HCT116 (cell line): ENCODE measurements around the gene TMEM238L. TPM values are rescaled to one million over a fixed set of nuclear protein-coding genes. Genes with fewer than 3 reads are reported as not detected.

Experiments
- ATAC-seq: fragments of 200-7000 bp; cut with Tn5 transposase; 2 replicates; pipeline ENCODE4 v1.9.1; 2020; ENCODE audit warnings: mild to moderate bottlenecking, moderate library complexity
- BruUV-seq: library from RNA; stranded (reverse); fragments of 400-500 nt; replicated peaks from 2 replicates; lab custom pipeline; 2021; lab: Mats Ljungman, UMichigan
- CTCF ChIA-PET: fragments of 300-600 bp; sonication (Branson Sonifier 250); formaldehyde crosslinking; loops from one replicate; lab custom pipeline; 2021; ENCODE audit warnings: antibody characterized with exemption; lab: Charles Lee
- POLR2A ChIA-PET: fragments of 300-600, 350-600 bp; sonication (Branson Sonifier 250); formaldehyde crosslinking; loops from one replicate; lab custom pipeline; 2021; ENCODE audit warnings: antibody characterized with exemption; lab: Charles Lee
- RAD21 ChIA-PET, 2 experiments: fragments of 300-600 bp; sonication (Branson Sonifier 250); formaldehyde crosslinking; loops; one replicate each; lab custom pipeline; 2023; ENCODE audit warnings: low total read pairs in 2 of 2; ENCODE audit not compliant: uncharacterized antibody in 2 of 2, unreplicated experiment in 2 of 2, low non-redundant PET in 1 of 2; lab: Charles Lee
- DNase-seq: peaks from one replicate; pipeline ENCODE4 v3.0.0-alpha.2; 2010; ENCODE audit warnings: low read depth, low spot score
- H2AFZ ChIP-seq: fragments of 200-600 bp; shearing (Covaris generic), sonication (generic); 2 replicates; pipeline ENCODE4 v1.6.1; 2017; ENCODE audit warnings: low read depth, mixed run types, mixed read lengths, antibody characterized with exemption, low read length; ENCODE audit not compliant: poor library complexity, severe bottlenecking
- H3K27ac ChIP-seq: 2 replicates; pipeline ENCODE4 v1.5.1; 2012; ENCODE audit warnings: low read depth, low read length
- H3K27me3 ChIP-seq: fragments of 200-600 bp; sonication (generic); 2 replicates; pipeline ENCODE4 v1.6.1; 2016; ENCODE audit warnings: mixed run types, low read length, mixed read lengths; ENCODE audit not compliant: insufficient read depth
- H3K36me3 ChIP-seq, 2 experiments: fragments of 200-500 bp in 1 of 2; fragments of 200-600 bp in 1 of 2; sonication (Bioruptor generic) in 1 of 2; sonication (generic) in 1 of 2; 2 replicates each; pipeline versions ENCODE4 v1.5.1 to v1.6.1; 2014 to 2016; ENCODE audit warnings: low read length in 2 of 2, inconsistent platforms in 1 of 2, mixed read lengths in 1 of 2, mixed run types in 1 of 2; ENCODE audit not compliant: insufficient read depth in 2 of 2, control insufficient read depth in 1 of 2
- H3K4me1 ChIP-seq, 2 experiments: fragments of 200-600 bp in 1 of 2; sonication (generic) in 1 of 2; 2 replicates each; pipeline versions ENCODE4 v1.5.1 to v1.6.1; 2012 to 2017; ENCODE audit warnings: low read length in 2 of 2, inconsistent platforms in 1 of 2, mild to moderate bottlenecking in 1 of 2, mixed read lengths in 1 of 2, mixed run types in 1 of 2, moderate library complexity in 1 of 2; ENCODE audit not compliant: insufficient read depth in 2 of 2, control insufficient read depth in 1 of 2
- H3K4me2 ChIP-seq: fragments of 200-600 bp; sonication (generic); 2 replicates; pipeline ENCODE4 v1.6.1; 2017; ENCODE audit warnings: mixed run types, low read length, mixed read lengths
- H3K4me3 ChIP-seq, 2 experiments: fragments of 200-600 bp in 1 of 2; sonication (generic) in 1 of 2; replicated peaks in 1 of 2; 2 replicates each; pipeline ENCODE4 v1.5.1; 2011 to 2016; ENCODE audit warnings: low read length in 2 of 2, control low read depth in 1 of 2, low read depth in 1 of 2, mild to moderate bottlenecking in 1 of 2, mixed read lengths in 1 of 2, mixed run types in 1 of 2
- H3K79me2 ChIP-seq: fragments of 200-600 bp; sonication (generic); 2 replicates; pipeline ENCODE4 v1.6.1; 2017; ENCODE audit warnings: mild to moderate bottlenecking, mixed run types, low read length, moderate library complexity, mixed read lengths; ENCODE audit not compliant: insufficient read depth
- H3K9ac ChIP-seq: fragments of 200-600 bp; sonication (generic); 2 replicates; pipeline ENCODE4 v1.6.1; 2016; ENCODE audit warnings: low read length, mixed read lengths
- H3K9me2 ChIP-seq: fragments of 200-600 bp; sonication (generic), shearing (Covaris generic); 2 replicates; pipeline ENCODE4 v1.6.1; 2017; ENCODE audit warnings: mixed run types, mild to moderate bottlenecking, moderate library complexity; ENCODE audit not compliant: insufficient read depth
- H3K9me3 ChIP-seq, 2 experiments: fragments of 200-500 bp in 1 of 2; fragments of 200-600 bp in 1 of 2; sonication (Bioruptor generic) in 1 of 2; sonication (generic) in 1 of 2; 2 replicates each; pipeline ENCODE4 v1.6.1; 2014 to 2017; ENCODE audit warnings: low read length in 2 of 2, mixed read lengths in 2 of 2, inconsistent platforms in 1 of 2, low read depth in 1 of 2, mild to moderate bottlenecking in 1 of 2, mixed run types in 1 of 2, moderate library complexity in 1 of 2; ENCODE audit not compliant: control insufficient read depth in 1 of 2, insufficient read depth in 1 of 2
- H4K20me1 ChIP-seq: fragments of 200-600 bp; sonication (generic), shearing (Covaris generic); 2 replicates; pipeline ENCODE4 v1.6.1; 2017; ENCODE audit warnings: mixed run types, mild to moderate bottlenecking, moderate library complexity; ENCODE audit not compliant: insufficient read depth
- JUND ChIP-seq: IDR thresholded peaks from 2 replicates; pipeline ENCODE4 v1.6.1; 2012
- POLR2A ChIP-seq: IDR thresholded peaks from 2 replicates; pipeline ENCODE4 v1.7.0; 2011; ENCODE audit warnings: borderline replicate concordance; ENCODE audit not compliant: insufficient read depth, insufficient read length; ENCODE audit errors: extremely low read depth
- SRF ChIP-seq: IDR thresholded peaks from 2 replicates; pipeline ENCODE4 v1.6.1; 2012; ENCODE audit warnings: low read depth
- ZFX ChIP-seq: fragments of 450-650 bp; IDR thresholded peaks from 2 replicates; pipeline ENCODE4 v1.6.1; 2017
- intact Hi-C: fragments of 100-400 bp; cut with micrococcal nuclease; formaldehyde crosslinking; loops from 2 replicates; pipeline ENCODE4 v1.10.0; 2022
- total RNA-seq: library from RNA; stranded (reverse); gene quantifications from one replicate; pipeline ENCODE4 v1.2.1, GENCODE V29; 2021; ENCODE audit not compliant: unreplicated experiment
- TF ChIP-seq, protein P1 (sequence below): IDR thresholded peaks from 2 replicates; pipeline ENCODE4 v1.6.1; 2012; ENCODE audit warnings: low read depth
- TF ChIP-seq, protein P2 (sequence below): IDR thresholded peaks from 2 replicates; pipeline ENCODE4 v1.6.1; 2011; ENCODE audit warnings: mild to moderate bottlenecking, low read length, moderate library complexity; ENCODE audit not compliant: insufficient replicate concordance; ENCODE audit errors: extremely low read depth

Gene TMEM238L
- total RNA-seq, 1 experiment from 2014 or later: not detected

DNA sequence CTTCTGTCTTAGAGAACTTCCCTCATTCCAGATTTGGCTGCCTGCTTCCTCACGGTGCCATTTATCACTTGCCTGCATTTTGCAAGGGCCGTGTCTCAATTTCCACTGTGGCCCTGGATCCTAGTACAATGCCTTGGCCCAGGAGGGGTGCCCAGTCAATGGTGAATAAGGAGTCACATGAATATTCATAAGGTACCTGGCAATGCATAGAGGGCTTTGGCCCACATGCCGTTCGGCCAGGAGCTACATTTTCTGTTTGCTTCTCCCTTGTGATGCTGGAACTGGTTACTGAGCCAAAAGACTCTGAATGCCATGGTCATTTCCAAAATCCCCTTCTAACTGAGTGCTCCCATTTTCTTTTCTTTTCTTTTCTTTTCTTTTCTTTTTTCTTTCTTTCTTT is 38.8 kb upstream of the TMEM238L start:
- no peaks in the 10 kb centered on the region for H4K20me1 ChIP-seq
- H3K9me3 ChIP-seq: no peaks in the 10 kb centered on the region
- peaks cover 4% of the 10 kb centered on the region in 2 experiments; a peak in 2 of 4 replicates for H3K4me1 ChIP-seq
- POLR2A ChIA-PET: no interaction called here
- intact Hi-C loops: loop anchor here (5.0 to 10.0 kb wide), 2 partner anchors 210 to 548 kb away; no protein-coding TSS in a partner anchor
- no peak overlapping the region for H3K27ac ChIP-seq
- ATAC-seq (no peak), DNase-seq (no peak)
- CTCF ChIA-PET: interaction anchor here (3.3 kb wide), 1 partner anchor 105 kb away, joined by 31 read pairs; no protein-coding TSS in a partner anchor
- H3K4me3 ChIP-seq: no peak overlapping the region
- no peaks in the 10 kb centered on the region for H3K79me2 ChIP-seq
- no peak for TF ChIP-seq ZFX
- TF ChIP-seq, protein P1, sequence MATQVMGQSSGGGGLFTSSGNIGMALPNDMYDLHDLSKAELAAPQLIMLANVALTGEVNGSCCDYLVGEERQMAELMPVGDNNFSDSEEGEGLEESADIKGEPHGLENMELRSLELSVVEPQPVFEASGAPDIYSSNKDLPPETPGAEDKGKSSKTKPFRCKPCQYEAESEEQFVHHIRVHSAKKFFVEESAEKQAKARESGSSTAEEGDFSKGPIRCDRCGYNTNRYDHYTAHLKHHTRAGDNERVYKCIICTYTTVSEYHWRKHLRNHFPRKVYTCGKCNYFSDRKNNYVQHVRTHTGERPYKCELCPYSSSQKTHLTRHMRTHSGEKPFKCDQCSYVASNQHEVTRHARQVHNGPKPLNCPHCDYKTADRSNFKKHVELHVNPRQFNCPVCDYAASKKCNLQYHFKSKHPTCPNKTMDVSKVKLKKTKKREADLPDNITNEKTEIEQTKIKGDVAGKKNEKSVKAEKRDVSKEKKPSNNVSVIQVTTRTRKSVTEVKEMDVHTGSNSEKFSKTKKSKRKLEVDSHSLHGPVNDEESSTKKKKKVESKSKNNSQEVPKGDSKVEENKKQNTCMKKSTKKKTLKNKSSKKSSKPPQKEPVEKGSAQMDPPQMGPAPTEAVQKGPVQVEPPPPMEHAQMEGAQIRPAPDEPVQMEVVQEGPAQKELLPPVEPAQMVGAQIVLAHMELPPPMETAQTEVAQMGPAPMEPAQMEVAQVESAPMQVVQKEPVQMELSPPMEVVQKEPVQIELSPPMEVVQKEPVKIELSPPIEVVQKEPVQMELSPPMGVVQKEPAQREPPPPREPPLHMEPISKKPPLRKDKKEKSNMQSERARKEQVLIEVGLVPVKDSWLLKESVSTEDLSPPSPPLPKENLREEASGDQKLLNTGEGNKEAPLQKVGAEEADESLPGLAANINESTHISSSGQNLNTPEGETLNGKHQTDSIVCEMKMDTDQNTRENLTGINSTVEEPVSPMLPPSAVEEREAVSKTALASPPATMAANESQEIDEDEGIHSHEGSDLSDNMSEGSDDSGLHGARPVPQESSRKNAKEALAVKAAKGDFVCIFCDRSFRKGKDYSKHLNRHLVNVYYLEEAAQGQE: no peak
- TF ChIP-seq SRF: no peak
- TF ChIP-seq JUND: no peak
- no peak for TF ChIP-seq POLR2A
- TF ChIP-seq, protein P2, sequence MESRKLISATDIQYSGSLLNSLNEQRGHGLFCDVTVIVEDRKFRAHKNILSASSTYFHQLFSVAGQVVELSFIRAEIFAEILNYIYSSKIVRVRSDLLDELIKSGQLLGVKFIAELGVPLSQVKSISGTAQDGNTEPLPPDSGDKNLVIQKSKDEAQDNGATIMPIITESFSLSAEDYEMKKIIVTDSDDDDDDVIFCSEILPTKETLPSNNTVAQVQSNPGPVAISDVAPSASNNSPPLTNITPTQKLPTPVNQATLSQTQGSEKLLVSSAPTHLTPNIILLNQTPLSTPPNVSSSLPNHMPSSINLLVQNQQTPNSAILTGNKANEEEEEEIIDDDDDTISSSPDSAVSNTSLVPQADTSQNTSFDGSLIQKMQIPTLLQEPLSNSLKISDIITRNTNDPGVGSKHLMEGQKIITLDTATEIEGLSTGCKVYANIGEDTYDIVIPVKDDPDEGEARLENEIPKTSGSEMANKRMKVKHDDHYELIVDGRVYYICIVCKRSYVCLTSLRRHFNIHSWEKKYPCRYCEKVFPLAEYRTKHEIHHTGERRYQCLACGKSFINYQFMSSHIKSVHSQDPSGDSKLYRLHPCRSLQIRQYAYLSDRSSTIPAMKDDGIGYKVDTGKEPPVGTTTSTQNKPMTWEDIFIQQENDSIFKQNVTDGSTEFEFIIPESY: no peak
- H2AFZ ChIP-seq: no peak overlapping the region
- no TSS peak for BruUV-seq
- RAD21 ChIA-PET: interaction anchor here in 1 of 2 experiments (0.7 kb wide), 1 partner anchor 106 kb away, joined by 3 read pairs; no protein-coding TSS in a partner anchor
- H3K27me3 ChIP-seq: no peaks in the 10 kb centered on the region
- H3K9me2 ChIP-seq: no peaks in the 10 kb centered on the region
- H3K9ac ChIP-seq: no peak overlapping the region
- no peaks in the 10 kb centered on the region for H3K36me3 ChIP-seq
- no peak overlapping the region for H3K4me2 ChIP-seq
